Heart right ventricle (tissue), 16 donors: Measurements from ENCODE around the gene JUP. TPM values are rescaled to one million over a fixed set of nuclear protein-coding genes. Genes with fewer than 3 reads are reported as not detected.

Source experiments
- ATAC-seq, 8 donors: fragments of 200-7000 bp; cut with Tn5 transposase; one replicate each; pipeline ENCODE4 v1.9.1; 2020; ENCODE audit warnings: mild to moderate bottlenecking in 8 of 8, moderate library complexity in 8 of 8, moderate number of reproducible peaks in 1 of 8
- DNase-seq, 2 donors: peaks; one replicate each; pipeline ENCODE4 v3.0.0-alpha.2; 2020
- H3K27ac ChIP-seq, 10 donors: fragments of 200-600 bp; sonication (generic) in 2 of 10; one replicate each; pipeline versions ENCODE4 v1.5.0 to v1.8.0; 2020 to 2022; ENCODE audit warnings: mild to moderate bottlenecking in 3 of 10
- H3K27me3 ChIP-seq, 7 donors: fragments of 200-600 bp; one replicate each; pipeline ENCODE4 v1.8.0; 2021 to 2022; ENCODE audit warnings: mild to moderate bottlenecking in 2 of 7
- H3K36me3 ChIP-seq, 9 donors: fragments of 200-600 bp; sonication (generic) in 1 of 9; one replicate each; pipeline versions ENCODE4 v1.5.0 to v1.8.0; 2020 to 2022; ENCODE audit warnings: mild to moderate bottlenecking in 2 of 9
- H3K4me1 ChIP-seq, 9 donors: fragments of 200-600 bp; sonication (generic) in 1 of 9; one replicate each; pipeline versions ENCODE4 v1.5.0 to v1.8.0; 2020 to 2022; ENCODE audit warnings: mild to moderate bottlenecking in 4 of 9
- H3K4me3 ChIP-seq, 10 donors: fragments of 200-600 bp; sonication (generic) in 2 of 10; one replicate each; pipeline versions ENCODE4 v1.5.0 to v1.8.0; 2020 to 2022; ENCODE audit warnings: mild to moderate bottlenecking in 7 of 10, moderate library complexity in 2 of 10
- H3K9me3 ChIP-seq, 11 donors: fragments of 200-600 bp in 10 of 11; sonication (generic) in 2 of 11; one replicate each; pipeline versions ENCODE4 v1.5.0 to v1.8.0; 2013 to 2022; ENCODE audit warnings: mild to moderate bottlenecking in 2 of 11, control low read depth in 1 of 11, moderate library complexity in 1 of 11
- CTCF ChIP-seq, 9 donors: fragments of 200-600 bp; sonication (generic) in 2 of 9; IDR thresholded peaks; one replicate each; pipeline versions ENCODE4 v1.5.0 to v1.8.0; 2021 to 2022; ENCODE audit warnings: antibody characterized with exemption in 9 of 9, mild to moderate bottlenecking in 5 of 9, moderate library complexity in 1 of 9
- WGBS, 2 donors: extraction: QIAGEN DNeasy Blood & Tissue Kit; methylation state at CpG; one replicate each; pipeline ENCODE4 v1.1.7; 2013; ENCODE audit warnings: inconsistent platforms in 1 of 2; 5-methylcytosine and 5-hydroxymethylcytosine counted together
- intact Hi-C, 10 donors: fragments of 100-400 bp; cut with DNase I; formaldehyde crosslinking; loops; one replicate each; pipeline versions ENCODE4 v1.11.1 to v1.14.2; 2022
- polyA plus RNA-seq, 2 donors: library from polyadenylated mRNA; stranded (reverse); fragments of 200-250 nt; gene quantifications; one replicate each; pipeline ENCODE4 v1.2.3, GENCODE V29; 2013
- total RNA-seq, 10 donors: library from RNA; stranded (reverse); fragmentation: NEBNext Ultra II Directional in 3 of 10; extraction: Animal tissue kit (Norgen Biotek cat#: 25700) in 3 of 10; gene quantifications; one replicate each; pipeline versions ENCODE4 v1.2.1 to v1.2.4, GENCODE V29; 2021 to 2023
- donor health status: Arrhythmogenic right ventricular cardiomyopathy.
- donor health status: ischemic (EF 13 %, LVEDD 7.1; RV severe dilation, severe dysfunction).
- donor health status: healthy with polysubstance abuse.
- donor health status: DM: no; HTN: yes; CAD: no.
- donor health status: DM: no; HTN: no; CAD: no.
- donor health status: ischemic (EF 25% LVEDD 6.9; RV normal size, moderate dysfunction).
- donor health status: ischemic (EF 25% LVEDD 5.7; RV mildly dilated, moderate dysfunction).
- donor health status: healthy.
- donor health status: DM: yes; HTN: yes; CAD: no.
- donor health status: Ischemic cardiomyopathy.
- donor health status: ischemic (EF 35%, LVEDD 5.7; RV mildly dilated, moderate dysfunction).
- donor health status: nonischemic (EF 11% LVEDD 7.7; RV severe dilation, severe dysfunction).
- donor health status: DM: yes; HTN: yes; CAD: no.
- donor health status: PGD.
- donor health status: ischemic (EF 29% LVEDD 5.4; RV normal size, mild dysfunction).
- donor health status: nonischemic (EF 23%, LVEDD 6.1; RV moderate dilation, normal function).

JUP gene
- total and polyA plus RNA-seq, 12 donors = 80.2 to 217 (median 154) TPM

- no peaks in the 10 kb centered on the region for H3K9me3 ChIP-seq
- ATAC-seq = peak; percentile 49 to 82 (median 71)
- WGBS, 2 donors = 5 to 8% methylated on average over 35 of the region's 35 CpGs
- no peak for TF ChIP-seq CTCF (IDR thresholded peaks at IDR 0.05)
- peaks cover 6 to 35% (median 31%) of the 10 kb centered on the region in 9 donors for H3K4me1 ChIP-seq
- intact Hi-C loops = loop anchor here in 1 of 10 donors (5.0 kb wide), 1 partner anchor 40 kb away; no protein-coding TSS in a partner anchor
- H3K27me3 ChIP-seq = peaks cover 0 to 32% (median 0%) of the 10 kb centered on the region in 7 donors
- H3K4me3 ChIP-seq = peak within 1 kb of the TSS; percentile 38 to 97 (median 74)
- H3K36me3 ChIP-seq = peaks cover 0 to 5% (median 0%) of the 10 kb centered on the region in 9 donors
- H3K27ac ChIP-seq = peak within 1 kb of the TSS; percentile 17 to 82 (median 74)
- peak; percentile 64 to 76 for DNase-seq
These were observed 26.1 kb upstream of the JUP start, which contains the start of gene FKBP10 for GRCh38 chr17:41812381-41813151. TSS of gene FKBP10 (plus strand) at chr17:41813004. CDS start at chr17:41813035, 31 bp downstream.

- peak; percentile 46 to 87 (median 72) for TF ChIP-seq CTCF (IDR thresholded peaks at IDR 0.05)
- peak within 1 kb of the TSS; percentile 17 to 82 (median 74) for H3K27ac ChIP-seq
- no peaks in the 10 kb centered on the region for H3K9me3 ChIP-seq
- peaks cover 0 to 5% (median 0%) of the 10 kb centered on the region in 9 donors for H3K36me3 ChIP-seq
- peak; percentile 76 to 89 (median 86) for ATAC-seq
- peak; percentile 68 to 83 for DNase-seq
- intact Hi-C loops = loop anchor here in 2 of 10 donors (2.0 to 5.0 kb wide), 2 partner anchors 39 to 49 kb away; no protein-coding TSS in a partner anchor
- peak within 1 kb of the TSS; percentile 38 to 97 (median 74) for H3K4me3 ChIP-seq
- peaks cover 0 to 32% (median 0%) of the 10 kb centered on the region in 7 donors for H3K27me3 ChIP-seq
- H3K4me1 ChIP-seq = peaks cover 6 to 35% (median 31%) of the 10 kb centered on the region in 9 donors
- 0% methylated on average over 93 to 96 of the region's 96 CpGs for WGBS, 2 donors
These were observed 25.3 kb upstream of the JUP start, which contains the start of gene P3H4 for GRCh38 chr17:41811549-41812380. TSS of gene P3H4 (minus strand) at chr17:41811949. CDS start at chr17:41811915, 34 bp downstream.

GRCh38 chr17:41810659-41811548 is 24.4 kb upstream of the JUP start:
- Histone ChIP-seq H3K4me1 (peaks cover 6 to 35% (median 31%) of the 10 kb centered on the region in 9 donors), H3K36me3 (peaks cover 0 to 9% (median 0%) of the 10 kb centered on the region in 9 donors), H3K4me3 (peak overlapping the region; percentile 38 to 97 (median 74)), H3K27me3 (peaks cover 0 to 32% (median 0%) of the 10 kb centered on the region in 7 donors), H3K27ac (peak overlapping the region; percentile 17 to 82 (median 74)), H3K9me3 (no peaks in the 10 kb centered on the region)
- TF ChIP-seq CTCF (IDR thresholded peaks at IDR 0.05) = no peak
- ATAC-seq (peak in 2 of 8 donors; percentile 5 to 6), DNase-seq (no peak)
- intact Hi-C loops = loop anchor here in 2 of 10 donors (2.0 to 5.0 kb wide), 2 partner anchors 39 to 50 kb away; no protein-coding TSS in a partner anchor
- 28 to 30% methylated on average over 58 of the region's 58 CpGs for WGBS, 2 donors
